PC-9 (cell line): ENCODE results near the gene HPD. TPM values are rescaled to one million over a fixed set of nuclear protein-coding genes. Genes with fewer than 3 reads are reported as not detected.

Experiments used
- BruUV-seq: library from RNA; stranded (reverse); fragments of 400-500 nt; replicated peaks from 2 replicates; lab custom pipeline; 2021; lab: Mats Ljungman, UMichigan
- CTCF ChIA-PET: fragments of 300-600 bp; sonication (Branson Sonifier 250); formaldehyde crosslinking; loops from one replicate; lab custom pipeline; 2022; ENCODE audit warnings: antibody characterized with exemption; lab: Charles Lee
- POLR2A ChIA-PET: fragments of 300-600 bp; sonication (Branson Sonifier 250); formaldehyde crosslinking; loops from one replicate; lab custom pipeline; 2022; ENCODE audit warnings: antibody characterized with exemption; ENCODE audit not compliant: unreplicated experiment; lab: Charles Lee
- DNase-seq, 2 experiments: peaks; one replicate each; pipeline versions ENCODE4 v3.0.0 to v3.0.0-alpha.2; 2015 to 2022; ENCODE audit warnings: mixed read lengths in 1 of 2
- H2AFZ ChIP-seq: fragments of 200-600 bp; sonication (generic); 2 replicates; pipeline ENCODE4 v1.8.1; 2017; ENCODE audit warnings: antibody characterized with exemption
- H3F3A ChIP-seq: fragments of 200-600 bp; sonication (generic); 2 replicates; pipeline ENCODE4 v1.8.1; 2017; ENCODE audit warnings: antibody characterized with exemption, mild to moderate bottlenecking, low read depth; ENCODE audit not compliant: insufficient read depth
- H3K27ac ChIP-seq: fragments of 200-600 bp; sonication (generic); 2 replicates; pipeline ENCODE4 v1.6.1; 2016; ENCODE audit warnings: mixed run types
- H3K27me3 ChIP-seq: fragments of 200-600 bp; sonication (generic); 2 replicates; pipeline ENCODE4 v1.6.1; 2016; ENCODE audit warnings: low read depth, mixed run types; ENCODE audit not compliant: insufficient read depth
- H3K36me3 ChIP-seq: fragments of 200-600 bp; sonication (generic); 2 replicates; pipeline ENCODE4 v1.6.1; 2016; ENCODE audit warnings: low read depth, mixed run types
- H3K4me1 ChIP-seq: fragments of 200-600 bp; sonication (generic); replicated peaks from 2 replicates; pipeline ENCODE4 v1.6.1; 2016; ENCODE audit warnings: mixed run types; ENCODE audit not compliant: insufficient read depth
- H3K4me2 ChIP-seq: fragments of 200-600 bp; sonication (generic); 2 replicates; pipeline ENCODE4 v1.6.1; 2017; ENCODE audit warnings: mixed run types
- H3K4me3 ChIP-seq: fragments of 200-600 bp; sonication (generic); 2 replicates; pipeline ENCODE4 v1.6.1; 2016; ENCODE audit warnings: mixed run types
- H3K79me2 ChIP-seq: fragments of 200-600 bp; sonication (generic); 2 replicates; pipeline ENCODE4 v1.6.1; 2017; ENCODE audit warnings: low read depth, mixed run types
- H3K9me2 ChIP-seq: fragments of 200-600 bp; sonication (generic); 2 replicates; pipeline ENCODE4 v1.8.1; 2017; ENCODE audit warnings: mild to moderate bottlenecking; ENCODE audit not compliant: insufficient read depth
- H3K9me3 ChIP-seq: fragments of 200-600 bp; sonication (generic); 2 replicates; pipeline ENCODE4 v1.8.1; 2016; ENCODE audit warnings: low read depth; ENCODE audit not compliant: insufficient read depth
- H4K20me1 ChIP-seq: fragments of 200-600 bp; sonication (generic); 2 replicates; pipeline ENCODE4 v1.8.1; 2017; ENCODE audit not compliant: insufficient read depth
- CTCF ChIP-seq: fragments of 200-600 bp; sonication (generic); conservative IDR thresholded peaks from 2 replicates; pipeline ENCODE4 v1.6.1; 2017; ENCODE audit warnings: mixed run types, antibody characterized with exemption, mild to moderate bottlenecking, moderate library complexity
- EZH2 ChIP-seq: fragments of 200-600 bp; sonication (generic); IDR thresholded peaks from 2 replicates; pipeline ENCODE4 v1.8.0; 2017; ENCODE audit warnings: antibody characterized with exemption, low read depth
- intact Hi-C: fragments of 100-400 bp; cut with micrococcal nuclease; formaldehyde crosslinking; loops from one replicate; pipeline ENCODE4 v1.10.0; 2022; ENCODE audit not compliant: unreplicated experiment
- total RNA-seq: library from RNA; stranded (reverse); gene quantifications from 2 replicates; pipeline ENCODE4 v1.2.3, GENCODE V29; 2021

The HPD gene
- total RNA-seq, 1 experiment from 2014 or later: 0.92 TPM

DNA sequence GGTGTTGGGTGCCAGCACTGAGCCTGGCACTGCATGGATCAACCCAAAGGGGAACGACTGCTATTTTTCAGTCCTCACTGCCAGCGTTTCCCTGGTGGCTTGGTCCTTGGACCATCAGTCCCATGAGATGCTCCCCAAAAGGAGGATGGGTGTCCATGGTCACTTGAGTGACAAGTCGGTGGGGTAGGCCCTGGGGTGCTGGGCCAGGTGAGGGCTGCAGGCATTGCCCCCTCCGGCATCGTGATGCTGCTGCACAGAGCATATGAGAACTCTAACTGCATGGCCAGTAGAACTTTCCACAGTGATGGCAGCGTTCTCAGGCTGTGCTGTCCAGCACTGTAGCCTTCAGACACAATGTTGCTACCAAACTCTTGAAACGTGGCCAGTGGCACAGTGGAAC lies 38.6 kb downstream of the HPD start:
- intact Hi-C loops: no loop called here
- no peak for TF ChIP-seq CTCF
- no peak for TF ChIP-seq EZH2
- Histone ChIP-seq H3F3A (no peaks in the 10 kb centered on the region; the same call in 1 of the 2 replicates), H3K36me3 (peaks cover 13% of the 10 kb centered on the region; the same call in 1 of the 2 replicates), H3K4me1 (no peaks in the 10 kb centered on the region), H2AFZ (no peak overlapping the region), H3K27ac (no peak overlapping the region), H4K20me1 (peaks cover 3% of the 10 kb centered on the region; the same call in 1 of the 2 replicates), H3K9me2 (no peaks in the 10 kb centered on the region), H3K4me3 (no peak overlapping the region), H3K27me3 (no peaks in the 10 kb centered on the region), H3K9me3 (no peaks in the 10 kb centered on the region), H3K4me2 (no peak overlapping the region), H3K79me2 (no peaks in the 10 kb centered on the region)
- BruUV-seq: no TSS peak
- CTCF ChIA-PET: no interaction called here
- POLR2A ChIA-PET: interaction anchor here (0.7 kb wide), 1 partner anchor 65 kb away, joined by 5 read pairs; no protein-coding TSS in a partner anchor
- DNase-seq: no peak

DNA sequence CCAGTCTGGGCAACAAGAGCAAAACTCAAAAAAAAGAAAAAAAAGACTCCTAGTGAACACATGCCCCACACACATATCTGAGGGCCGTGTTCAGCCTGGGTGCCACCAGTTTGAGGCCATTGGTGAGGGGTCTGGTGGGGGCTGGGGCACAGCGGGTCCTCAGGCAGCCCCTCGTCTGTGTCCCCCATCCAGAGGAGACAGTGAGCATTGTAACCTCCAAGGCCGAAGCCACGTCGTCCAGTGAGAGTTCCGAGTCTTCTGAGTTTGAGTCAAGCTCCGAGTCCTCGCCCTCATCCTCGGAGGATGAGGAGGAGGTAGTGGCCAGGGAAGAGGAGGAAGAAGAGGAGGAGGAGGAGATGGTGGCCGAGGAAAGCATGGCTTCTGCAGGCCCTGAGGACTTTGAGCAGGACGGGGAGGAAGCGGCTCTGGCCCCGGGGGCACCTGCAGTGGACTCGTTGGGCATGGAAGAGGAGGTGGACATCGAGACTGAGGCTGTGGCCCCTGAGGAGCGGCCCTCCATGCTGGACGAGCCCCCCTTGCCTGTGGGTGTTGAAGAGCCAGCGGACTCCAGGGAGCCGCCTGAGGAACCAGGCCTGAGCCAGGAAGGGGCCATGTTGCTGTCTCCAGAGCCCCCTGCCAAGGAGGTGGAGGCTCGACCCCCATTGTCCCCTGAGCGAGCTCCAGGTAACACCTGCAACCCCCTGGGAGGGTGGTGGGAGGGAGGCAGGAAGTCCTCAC lies 39.3 kb downstream of the HPD start:
- Histone ChIP-seq H3K36me3 (peaks cover 14% of the 10 kb centered on the region; the same call in 1 of the 2 replicates), H3K4me1 (no peaks in the 10 kb centered on the region), H3K79me2 (no peaks in the 10 kb centered on the region), H3K9me3 (no peaks in the 10 kb centered on the region), H3F3A (no peaks in the 10 kb centered on the region; the same call in 1 of the 2 replicates), H3K4me3 (no peak overlapping the region), H3K9me2 (no peaks in the 10 kb centered on the region), H4K20me1 (peaks cover 9% of the 10 kb centered on the region; the same call in 1 of the 2 replicates), H2AFZ (no peak overlapping the region), H3K27ac (no peak overlapping the region), H3K27me3 (no peaks in the 10 kb centered on the region), H3K4me2 (no peak overlapping the region)
- TF ChIP-seq EZH2 (no peak), CTCF (no peak)
- no peak for DNase-seq
- intact Hi-C loops: no loop called here
- POLR2A ChIA-PET: no interaction called here
- no TSS peak for BruUV-seq
- CTCF ChIA-PET: no interaction called here

GRCh38 chr12:121817648-121818043 lies 41.0 kb downstream of the HPD start:
- peaks cover 22% of the 10 kb centered on the region for H4K20me1 ChIP-seq
- no peaks in the 10 kb centered on the region for H3K4me1 ChIP-seq
- BruUV-seq: no TSS peak
- peaks cover 14% of the 10 kb centered on the region; the same call in 1 of the 2 replicates for H3K36me3 ChIP-seq
- H3K27me3 ChIP-seq: no peaks in the 10 kb centered on the region
- intact Hi-C loops: no loop called here
- POLR2A ChIA-PET: no interaction called here
- H3K79me2 ChIP-seq: peaks cover 13% of the 10 kb centered on the region
- no peak overlapping the region for H3K4me3 ChIP-seq
- no peak overlapping the region for H3K27ac ChIP-seq
- H2AFZ ChIP-seq: no peak overlapping the region
- TF ChIP-seq CTCF (no peak), EZH2 (no peak)
- no peak overlapping the region for H3K4me2 ChIP-seq
- no peaks in the 10 kb centered on the region; the same call in 1 of the 2 replicates for H3F3A ChIP-seq
- CTCF ChIA-PET: no interaction called here
- no peaks in the 10 kb centered on the region for H3K9me2 ChIP-seq
- DNase-seq: no peak
- H3K9me3 ChIP-seq: no peaks in the 10 kb centered on the region
